Kidney epithelial cell (primary cell): ENCODE measurements around the gene ST8SIA3. TPM values are rescaled to one million over a fixed set of nuclear protein-coding genes. Genes with fewer than 3 reads are reported as not detected.

Experiments used
- DNase-seq: peaks from one replicate; pipeline ENCODE4 v3.0.0-alpha.2; 2010; ENCODE audit warnings: low read depth
- H3K27me3 ChIP-seq: 2 replicates; pipeline ENCODE4 v1.6.0; 2011; ENCODE audit warnings: low read length; ENCODE audit not compliant: control insufficient read depth, insufficient read depth
- H3K36me3 ChIP-seq: 2 replicates; pipeline ENCODE4 v1.5.1; 2011; ENCODE audit warnings: low read length; ENCODE audit not compliant: control insufficient read depth, insufficient read depth
- H3K4me3 ChIP-seq: 2 replicates; pipeline ENCODE4 v1.5.1; 2011; ENCODE audit warnings: low read depth, mild to moderate bottlenecking, control low read depth, low read length
- total RNA-seq: library from RNA; depleted of rRNA; stranded (reverse); fragments of >200 nt; gene quantifications from 2 replicates; pipeline ENCODE4 v1.2.3, GENCODE V29; 2015
- TF ChIP-seq, protein P1 (sequence below): IDR thresholded peaks from 2 replicates; pipeline ENCODE4 v1.5.1; 2011; ENCODE audit warnings: mild to moderate bottlenecking, moderate library complexity, low read length, control low read depth, inconsistent platforms; ENCODE audit not compliant: insufficient read depth, poor library complexity, severe bottlenecking

Gene ST8SIA3
- total RNA-seq, 1 donor from 2014 or later = not detected

DNA sequence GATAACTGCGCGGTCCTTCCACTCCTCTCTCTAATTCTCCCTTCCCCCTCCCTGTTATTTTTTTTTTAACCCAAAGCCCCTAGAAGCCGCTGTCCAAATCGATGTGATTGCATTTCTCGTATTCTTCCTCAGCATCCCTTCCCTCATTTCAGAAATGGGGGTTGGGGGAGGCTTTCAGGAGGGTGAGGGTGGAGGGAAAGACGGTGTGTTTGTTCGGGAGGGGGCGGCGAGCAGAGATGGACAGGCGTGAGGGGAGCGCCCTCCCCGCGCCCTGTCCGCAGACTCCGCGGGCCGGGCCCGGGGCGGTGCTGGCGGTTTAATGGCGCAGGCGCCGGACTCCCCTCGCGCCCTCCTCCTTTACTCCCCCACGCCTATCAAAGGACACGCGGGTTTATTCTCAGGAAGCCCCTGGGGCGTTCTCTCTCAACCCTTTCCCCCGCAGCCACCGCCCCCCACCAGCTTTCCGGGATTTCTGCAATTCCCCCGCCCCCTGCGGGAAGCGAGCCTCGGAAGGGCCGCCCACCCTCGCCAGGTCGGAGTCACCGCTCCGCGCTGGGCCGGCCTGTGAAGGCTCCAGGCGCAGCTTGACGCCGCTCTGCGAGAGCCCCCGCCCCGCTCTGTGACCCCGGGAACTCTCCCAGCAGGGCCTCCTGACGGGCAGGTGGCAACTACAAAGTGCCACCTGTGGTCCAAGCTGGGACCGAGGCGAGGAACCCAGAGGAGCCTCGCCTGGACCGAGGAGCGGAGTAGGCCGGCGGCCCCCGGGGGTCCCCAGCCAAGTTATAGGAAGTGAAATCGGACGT is 981 bp downstream of the ST8SIA3 start:
- H3K27me3 ChIP-seq = peaks cover 32% of the 10 kb centered on the region
- no peak overlapping the region for H3K4me3 ChIP-seq
- no peaks in the 10 kb centered on the region for H3K36me3 ChIP-seq
- TF ChIP-seq, protein P1, sequence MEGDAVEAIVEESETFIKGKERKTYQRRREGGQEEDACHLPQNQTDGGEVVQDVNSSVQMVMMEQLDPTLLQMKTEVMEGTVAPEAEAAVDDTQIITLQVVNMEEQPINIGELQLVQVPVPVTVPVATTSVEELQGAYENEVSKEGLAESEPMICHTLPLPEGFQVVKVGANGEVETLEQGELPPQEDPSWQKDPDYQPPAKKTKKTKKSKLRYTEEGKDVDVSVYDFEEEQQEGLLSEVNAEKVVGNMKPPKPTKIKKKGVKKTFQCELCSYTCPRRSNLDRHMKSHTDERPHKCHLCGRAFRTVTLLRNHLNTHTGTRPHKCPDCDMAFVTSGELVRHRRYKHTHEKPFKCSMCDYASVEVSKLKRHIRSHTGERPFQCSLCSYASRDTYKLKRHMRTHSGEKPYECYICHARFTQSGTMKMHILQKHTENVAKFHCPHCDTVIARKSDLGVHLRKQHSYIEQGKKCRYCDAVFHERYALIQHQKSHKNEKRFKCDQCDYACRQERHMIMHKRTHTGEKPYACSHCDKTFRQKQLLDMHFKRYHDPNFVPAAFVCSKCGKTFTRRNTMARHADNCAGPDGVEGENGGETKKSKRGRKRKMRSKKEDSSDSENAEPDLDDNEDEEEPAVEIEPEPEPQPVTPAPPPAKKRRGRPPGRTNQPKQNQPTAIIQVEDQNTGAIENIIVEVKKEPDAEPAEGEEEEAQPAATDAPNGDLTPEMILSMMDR = no peak
- no peak for DNase-seq

DNA sequence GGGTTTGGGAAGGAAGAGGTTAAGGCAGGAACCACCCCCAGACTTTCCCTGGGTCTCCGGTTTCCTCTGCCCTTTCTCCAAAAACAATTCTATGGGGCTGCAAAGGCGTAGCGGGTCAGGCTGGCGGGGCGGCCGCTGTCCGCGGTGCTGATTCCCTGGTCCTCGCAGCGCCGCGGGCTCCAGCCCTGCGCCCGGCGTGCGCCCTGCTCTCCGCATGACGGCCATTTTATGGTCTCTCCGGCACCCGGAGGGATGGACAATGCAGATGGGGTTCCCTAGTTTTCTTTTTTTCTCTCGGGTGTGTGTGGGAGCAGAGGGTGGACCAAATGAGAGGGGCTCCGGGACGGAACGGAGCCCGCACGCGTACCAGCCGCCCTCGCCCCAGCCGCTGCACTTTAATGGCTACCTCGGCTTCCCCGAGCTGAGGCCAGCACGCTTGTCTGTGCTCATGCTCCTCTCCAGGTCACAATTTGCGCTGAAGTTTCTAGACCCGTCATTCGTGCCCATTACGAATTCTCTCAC is 1.6 kb downstream of the ST8SIA3 start:
- Histone ChIP-seq H3K27me3 (peaks cover 32% of the 10 kb centered on the region), H3K36me3 (no peaks in the 10 kb centered on the region), H3K4me3 (no peak overlapping the region)
- TF ChIP-seq, protein P1 = no peak
- DNase-seq = peak; percentile 1

DNA sequence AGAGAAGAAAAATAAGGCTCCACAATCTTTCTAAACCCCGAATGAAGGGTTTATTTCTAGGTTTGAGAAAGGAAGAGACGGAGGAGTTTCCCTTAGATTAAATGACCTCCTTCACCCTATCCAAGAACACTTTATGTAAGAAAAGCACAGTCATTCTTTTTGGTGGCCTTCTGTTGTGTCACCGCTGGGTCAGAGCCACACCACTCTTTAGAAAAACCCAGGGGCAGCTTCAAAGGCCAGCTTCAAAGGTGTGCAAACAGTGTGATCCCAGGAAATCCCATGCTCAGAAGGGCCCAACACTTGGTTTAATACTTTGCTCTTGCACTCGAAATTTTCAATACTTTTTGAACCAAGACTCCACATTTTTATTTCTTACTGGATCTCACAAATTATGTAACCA is 7.1 kb downstream of the ST8SIA3 start:
- no peaks in the 10 kb centered on the region for H3K36me3 ChIP-seq
- no peak for DNase-seq
- H3K4me3 ChIP-seq = no peak overlapping the region
- TF ChIP-seq, protein P1 = no peak
- peaks cover 2% of the 10 kb centered on the region for H3K27me3 ChIP-seq

DNA sequence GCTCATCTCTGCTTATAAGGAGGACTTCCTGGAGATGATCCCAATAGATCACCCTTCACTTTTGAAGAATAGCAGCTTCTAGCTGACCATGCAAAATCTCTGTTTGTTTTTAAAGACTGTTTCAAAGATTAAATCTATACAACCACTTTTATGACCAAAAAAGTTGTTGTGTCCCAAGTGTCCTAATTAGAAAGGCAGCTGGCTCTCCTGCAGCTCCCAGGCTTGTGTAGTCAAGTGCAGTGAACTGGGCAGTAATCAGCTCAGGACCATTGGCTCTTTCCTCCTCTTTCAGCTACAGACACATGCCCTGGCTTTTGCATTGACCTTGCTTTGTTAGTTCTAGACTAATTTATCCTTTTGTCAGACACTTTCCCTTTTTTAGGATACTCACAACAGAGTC is 10.4 kb downstream of the ST8SIA3 start:
- Histone ChIP-seq H3K27me3 (no peaks in the 10 kb centered on the region), H3K4me3 (no peak overlapping the region), H3K36me3 (no peaks in the 10 kb centered on the region)
- DNase-seq = no peak
- TF ChIP-seq, protein P1 = no peak

DNA sequence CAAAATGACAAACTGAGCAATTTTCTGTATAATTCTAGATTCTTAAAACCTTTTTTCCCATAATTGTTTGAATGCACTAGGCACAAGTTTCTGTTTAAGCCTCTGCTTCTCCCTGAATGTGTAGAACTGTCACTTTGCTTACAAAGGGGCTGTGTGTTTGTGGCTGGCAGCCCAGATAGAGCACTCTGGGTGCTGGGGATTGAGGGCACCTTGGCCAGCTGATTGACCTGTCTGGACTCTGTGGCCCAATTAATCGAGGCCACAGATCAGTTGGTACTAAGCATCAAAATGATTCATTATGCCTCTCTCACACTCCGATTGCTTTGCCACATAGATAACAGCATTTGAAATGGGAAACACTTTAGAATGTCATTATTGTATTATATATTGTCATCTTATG is 12.1 kb downstream of the ST8SIA3 start:
- Histone ChIP-seq H3K36me3 (no peaks in the 10 kb centered on the region), H3K4me3 (no peak overlapping the region), H3K27me3 (no peaks in the 10 kb centered on the region)
- TF ChIP-seq, protein P1 = no peak
- DNase-seq = no peak
